ENCODE data around the gene TSPAN3. TPM values are rescaled to one million over a fixed set of nuclear protein-coding genes. Genes with fewer than 3 reads are reported as not detected.
A peak's percentile ranks its signal among the peaks of the same experiment; 100 is the strongest.

Gene TSPAN3
- total RNA-seq, 1 experiment from 2014 or later = 205 TPM

GRCh38 chr15:77017761-77018720 is 52.9 kb downstream of the TSPAN3 start:
- H4K20me1 ChIP-seq (ENCODE audit: insufficient read depth, low read depth, low read length) = peaks cover 20% of the 10 kb centered on the region; the same call in 1 of the 2 replicates
- H2AFZ ChIP-seq (ENCODE audit: low read length) = no peak overlapping the region
- H3K36me3 ChIP-seq (ENCODE audit: insufficient read depth, low read length) = no peaks in the 10 kb centered on the region
- peak overlapping the region; percentile 63 for H3K9ac ChIP-seq (ENCODE audit: low read length)
- peak overlapping the region; percentile 66 for H3K4me2 ChIP-seq (ENCODE audit: low read depth, low read length, poor library complexity, severe bottlenecking)
- peak overlapping the region; percentile 31; the same call in 1 of the 2 replicates for H3K4me3 ChIP-seq (ENCODE audit: low read length)
- H3K27me3 ChIP-seq (ENCODE audit: low read length) = no peaks in the 10 kb centered on the region
- no peaks in the 10 kb centered on the region for H3K79me2 ChIP-seq (ENCODE audit: low read length)
- peak overlapping the region; percentile 79 for H3K27ac ChIP-seq (ENCODE audit: low read length)
- no peaks in the 10 kb centered on the region for H3K9me2 ChIP-seq (replicated peaks; ENCODE audit: insufficient read depth, low read length)
- peaks cover 92% of the 10 kb centered on the region for H3K4me1 ChIP-seq (ENCODE audit: low read length)
- DNase-seq = no peak
- no peaks in the 10 kb centered on the region for H3K9me3 ChIP-seq (ENCODE audit: low read length)

- no peak overlapping the region for H3K27ac ChIP-seq (ENCODE audit: low read length)
- no peak overlapping the region for H3K9ac ChIP-seq (ENCODE audit: low read length)
- H3K27me3 ChIP-seq (ENCODE audit: low read length) = no peaks in the 10 kb centered on the region
- H3K36me3 ChIP-seq (ENCODE audit: insufficient read depth, low read length) = no peaks in the 10 kb centered on the region
- peaks cover 98% of the 10 kb centered on the region for H3K4me1 ChIP-seq (ENCODE audit: low read length)
- peaks cover 24% of the 10 kb centered on the region; the same call in 1 of the 2 replicates for H4K20me1 ChIP-seq (ENCODE audit: insufficient read depth, low read depth, low read length)
- no peak overlapping the region for H3K4me2 ChIP-seq (ENCODE audit: low read depth, low read length, poor library complexity, severe bottlenecking)
- no peaks in the 10 kb centered on the region for H3K79me2 ChIP-seq (ENCODE audit: low read length)
- H2AFZ ChIP-seq (ENCODE audit: low read length) = no peak overlapping the region
- no peaks in the 10 kb centered on the region for H3K9me3 ChIP-seq (ENCODE audit: low read length)
- no peak for DNase-seq
- no peak overlapping the region for H3K4me3 ChIP-seq (ENCODE audit: low read length)
- H3K9me2 ChIP-seq (replicated peaks; ENCODE audit: insufficient read depth, low read length) = no peaks in the 10 kb centered on the region
Observed at GRCh38 chr15:77017091-77017660, 53.7 kb downstream of the TSPAN3 start.

- H3K27ac ChIP-seq (ENCODE audit: low read length) = no peak overlapping the region
- no peaks in the 10 kb centered on the region for H3K79me2 ChIP-seq (ENCODE audit: low read length)
- peak overlapping the region; percentile 8 for H3K4me2 ChIP-seq (ENCODE audit: low read depth, low read length, poor library complexity, severe bottlenecking)
Observed at GRCh38 chr15:77016321-77016695, 54.6 kb downstream of the TSPAN3 start.

GRCh38 chr15:77015646-77016320 is 55.1 kb downstream of the TSPAN3 start:
- Histone ChIP-seq H2AFZ (ENCODE audit: low read length) (no peak overlapping the region), H3K27ac (ENCODE audit: low read length) (no peak overlapping the region), H3K9ac (ENCODE audit: low read length) (no peak overlapping the region), H3K4me2 (ENCODE audit: low read depth, low read length, poor library complexity, severe bottlenecking) (peak overlapping the region; percentile 8), H3K36me3 (ENCODE audit: insufficient read depth, low read length) (no peaks in the 10 kb centered on the region), H4K20me1 (ENCODE audit: insufficient read depth, low read depth, low read length) (peaks cover 34% of the 10 kb centered on the region; the same call in 1 of the 2 replicates), H3K79me2 (ENCODE audit: low read length) (no peaks in the 10 kb centered on the region), H3K4me1 (ENCODE audit: low read length) (peaks cover 90% of the 10 kb centered on the region), H3K27me3 (ENCODE audit: low read length) (no peaks in the 10 kb centered on the region), H3K9me2 (replicated peaks; ENCODE audit: insufficient read depth, low read length) (no peaks in the 10 kb centered on the region), H3K4me3 (ENCODE audit: low read length) (no peak overlapping the region), H3K9me3 (ENCODE audit: low read length) (no peaks in the 10 kb centered on the region)
- no peak for DNase-seq

More at GRCh38 chr15:77016321-77016695, 54.6 kb downstream of the TSPAN3 start:
- Histone ChIP-seq H3K9ac (ENCODE audit: low read length) (no peak overlapping the region), H3K4me1 (ENCODE audit: low read length) (peaks cover 95% of the 10 kb centered on the region), H2AFZ (ENCODE audit: low read length) (no peak overlapping the region), H3K9me2 (replicated peaks; ENCODE audit: insufficient read depth, low read length) (no peaks in the 10 kb centered on the region), H3K36me3 (ENCODE audit: insufficient read depth, low read length) (no peaks in the 10 kb centered on the region), H4K20me1 (ENCODE audit: insufficient read depth, low read depth, low read length) (peaks cover 29% of the 10 kb centered on the region; the same call in 1 of the 2 replicates), H3K9me3 (ENCODE audit: low read length) (no peaks in the 10 kb centered on the region), H3K27me3 (ENCODE audit: low read length) (no peaks in the 10 kb centered on the region), H3K4me3 (ENCODE audit: low read length) (no peak overlapping the region)
- DNase-seq = no peak

- no peaks in the 10 kb centered on the region for H3K36me3 ChIP-seq (ENCODE audit: insufficient read depth, low read length)
- no peaks in the 10 kb centered on the region for H3K9me2 ChIP-seq (replicated peaks; ENCODE audit: insufficient read depth, low read length)
- no peak overlapping the region; the same call in 1 of the 2 replicates for H3K27ac ChIP-seq (ENCODE audit: low read length)
- H3K4me1 ChIP-seq (ENCODE audit: low read length) = peaks cover 80% of the 10 kb centered on the region
- DNase-seq = peak; percentile 64
- no peaks in the 10 kb centered on the region for H3K9me3 ChIP-seq (ENCODE audit: low read length)
- no peaks in the 10 kb centered on the region for H3K27me3 ChIP-seq (ENCODE audit: low read length)
- H2AFZ ChIP-seq (ENCODE audit: low read length) = no peak overlapping the region
- H3K79me2 ChIP-seq (ENCODE audit: low read length) = no peaks in the 10 kb centered on the region
- H3K4me3 ChIP-seq (ENCODE audit: low read length) = no peak overlapping the region
- H3K9ac ChIP-seq (ENCODE audit: low read length) = peak overlapping the region; percentile 26; the same call in 1 of the 2 replicates
- H3K4me2 ChIP-seq (ENCODE audit: low read depth, low read length, poor library complexity, severe bottlenecking) = no peak overlapping the region
- H4K20me1 ChIP-seq (ENCODE audit: insufficient read depth, low read depth, low read length) = peaks cover 41% of the 10 kb centered on the region; the same call in 1 of the 2 replicates
Observed at GRCh38 chr15:77014132-77015081, 56.5 kb downstream of the TSPAN3 start.

- peak; percentile 72 for DNase-seq
- H3K9ac ChIP-seq (ENCODE audit: low read length) = no peak overlapping the region
Observed at GRCh38 chr15:77013776-77014131, 57.2 kb downstream of the TSPAN3 start.

GRCh38 chr15:77012868-77013267 is 58.0 kb downstream of the TSPAN3 start:
- no peak for DNase-seq
- Histone ChIP-seq H3K4me3 (ENCODE audit: low read length) (no peak overlapping the region), H4K20me1 (ENCODE audit: insufficient read depth, low read depth, low read length) (peaks cover 50% of the 10 kb centered on the region; the same call in 1 of the 2 replicates), H3K4me2 (ENCODE audit: low read depth, low read length, poor library complexity, severe bottlenecking) (peak overlapping the region; percentile 16), H3K27me3 (ENCODE audit: low read length) (no peaks in the 10 kb centered on the region), H3K9ac (ENCODE audit: low read length) (peak overlapping the region; percentile 31), H3K79me2 (ENCODE audit: low read length) (no peaks in the 10 kb centered on the region), H3K27ac (ENCODE audit: low read length) (peak overlapping the region; percentile 39), H3K36me3 (ENCODE audit: insufficient read depth, low read length) (no peaks in the 10 kb centered on the region), H3K4me1 (ENCODE audit: low read length) (peaks cover 66% of the 10 kb centered on the region), H3K9me3 (ENCODE audit: low read length) (no peaks in the 10 kb centered on the region), H2AFZ (ENCODE audit: low read length) (no peak overlapping the region), H3K9me2 (replicated peaks; ENCODE audit: insufficient read depth, low read length) (no peaks in the 10 kb centered on the region)

More at GRCh38 chr15:77013776-77014131, 57.2 kb downstream of the TSPAN3 start:
- Histone ChIP-seq H3K36me3 (ENCODE audit: insufficient read depth, low read length) (no peaks in the 10 kb centered on the region), H4K20me1 (ENCODE audit: insufficient read depth, low read depth, low read length) (peaks cover 47% of the 10 kb centered on the region; the same call in 1 of the 2 replicates), H3K4me1 (ENCODE audit: low read length) (peaks cover 75% of the 10 kb centered on the region), H3K27me3 (ENCODE audit: low read length) (no peaks in the 10 kb centered on the region), H3K4me3 (ENCODE audit: low read length) (no peak overlapping the region), H2AFZ (ENCODE audit: low read length) (no peak overlapping the region), H3K9me2 (replicated peaks; ENCODE audit: insufficient read depth, low read length) (no peaks in the 10 kb centered on the region), H3K9me3 (ENCODE audit: low read length) (no peaks in the 10 kb centered on the region), H3K27ac (ENCODE audit: low read length) (0 out of 2 replicates have a peak overlapping the region, but pooled peaks have one; percentile 39), H3K4me2 (ENCODE audit: low read depth, low read length, poor library complexity, severe bottlenecking) (no peak overlapping the region), H3K79me2 (ENCODE audit: low read length) (no peaks in the 10 kb centered on the region)

Data from Karpas-422 (cell line).